Measurements from ENCODE around the gene WBP2. TPM values are rescaled to one million over a fixed set of nuclear protein-coding genes. Genes with fewer than 3 reads are reported as not detected.

WBP2 gene
- polyA plus RNA-seq, 1 donor (not counting 4 experiments of a cell fraction or from before 2014, with no cell fraction given): 23.3 TPM

GRCh38 chr17:75836605-75837004, 18.5 kb downstream of the WBP2 start:
- no peak for DNase-seq (ENCODE audit: low read depth, low spot score)
- no peak overlapping the region for H3K4me3 ChIP-seq (ENCODE audit: control insufficient read depth in 2 of 3, extremely low read depth in 1 of 3, insufficient read depth in 2 of 3, low read depth in 1 of 3, low read length in 3 of 3)
- no peak for FAIRE-seq
- no peaks in the 10 kb centered on the region for H3K27me3 ChIP-seq (ENCODE audit: control insufficient read depth, extremely low read depth, insufficient read depth, low read length)
- H3K9me1 ChIP-seq (ENCODE audit: control insufficient read depth, extremely low read depth, insufficient read depth, low read length): no peaks in the 10 kb centered on the region
- TF ChIP-seq EZH2 (IDR thresholded peaks at IDR 0.05; ENCODE audit: low read length) (no peak), CTCF (optimal IDR thresholded peaks at IDR 0.05 in 1 of 3, IDR thresholded peaks at IDR 0.05 in 1 of 3, conservative IDR thresholded peaks at IDR 0.05 in 1 of 3; ENCODE audit: extremely low read depth in 1 of 3, insufficient read depth in 2 of 3, low read length in 3 of 3) (no peak)
- no peaks in the 10 kb centered on the region for H3K36me3 ChIP-seq (ENCODE audit: control insufficient read depth in 2 of 2, extremely low read depth in 1 of 2, insufficient read depth in 2 of 2, low read length in 2 of 2)
- dilution Hi-C loops (cut with MboI; ENCODE audit: extremely low pct_ligation_motif_present, low sequenced_read_pairs): no loop called here
- H4K20me1 ChIP-seq (ENCODE audit: control insufficient read depth, extremely low read depth, insufficient read depth, low read length): no peaks in the 10 kb centered on the region
- no peaks in the 10 kb centered on the region for H3K4me1 ChIP-seq (ENCODE audit: control insufficient read depth, extremely low read depth, insufficient read depth, low read length)
- no peak overlapping the region for H3K9ac ChIP-seq (ENCODE audit: control insufficient read depth, extremely low read depth, insufficient read depth, low read length)
- no peak overlapping the region for H2AFZ ChIP-seq (ENCODE audit: control insufficient read depth, low read length)
- no peaks in the 10 kb centered on the region for H3K79me2 ChIP-seq (ENCODE audit: control insufficient read depth, insufficient read depth, low read length)
- H3K4me2 ChIP-seq (ENCODE audit: control insufficient read depth, extremely low read depth, insufficient read depth, low read depth, low read length): no peak overlapping the region
- H3K9me3 ChIP-seq (ENCODE audit: control insufficient read depth, low read depth, low read length): no peaks in the 10 kb centered on the region
- no peak overlapping the region for H3K27ac ChIP-seq (ENCODE audit: control insufficient read depth, insufficient read depth, low read length)

GRCh38 chr17:75835654-75835987, 19.5 kb downstream of the WBP2 start:
- H3K27me3 ChIP-seq (ENCODE audit: control insufficient read depth, extremely low read depth, insufficient read depth, low read length): no peaks in the 10 kb centered on the region
- DNase-seq (ENCODE audit: low read depth, low spot score): no peak
- no peaks in the 10 kb centered on the region for H3K4me1 ChIP-seq (ENCODE audit: control insufficient read depth, extremely low read depth, insufficient read depth, low read length)
- FAIRE-seq: no peak
- dilution Hi-C loops (cut with MboI; ENCODE audit: extremely low pct_ligation_motif_present, low sequenced_read_pairs): no loop called here
- H3K9me3 ChIP-seq (ENCODE audit: control insufficient read depth, low read depth, low read length): no peaks in the 10 kb centered on the region
- no peak overlapping the region for H3K9ac ChIP-seq (ENCODE audit: control insufficient read depth, extremely low read depth, insufficient read depth, low read length)
- no peaks in the 10 kb centered on the region for H4K20me1 ChIP-seq (ENCODE audit: control insufficient read depth, extremely low read depth, insufficient read depth, low read length)
- H3K27ac ChIP-seq (ENCODE audit: control insufficient read depth, insufficient read depth, low read length): no peak overlapping the region
- no peak overlapping the region for H2AFZ ChIP-seq (ENCODE audit: control insufficient read depth, low read length)
- no peak overlapping the region for H3K4me2 ChIP-seq (ENCODE audit: control insufficient read depth, extremely low read depth, insufficient read depth, low read depth, low read length)
- H3K4me3 ChIP-seq (ENCODE audit: control insufficient read depth in 2 of 3, extremely low read depth in 1 of 3, insufficient read depth in 2 of 3, low read depth in 1 of 3, low read length in 3 of 3): no peak overlapping the region
- H3K36me3 ChIP-seq (ENCODE audit: control insufficient read depth in 2 of 2, extremely low read depth in 1 of 2, insufficient read depth in 2 of 2, low read length in 2 of 2): no peaks in the 10 kb centered on the region
- no peak for TF ChIP-seq CTCF (optimal IDR thresholded peaks at IDR 0.05 in 1 of 3, IDR thresholded peaks at IDR 0.05 in 1 of 3, conservative IDR thresholded peaks at IDR 0.05 in 1 of 3; ENCODE audit: extremely low read depth in 1 of 3, insufficient read depth in 2 of 3, low read length in 3 of 3)
- no peak for TF ChIP-seq EZH2 (IDR thresholded peaks at IDR 0.05; ENCODE audit: low read length)
- no peaks in the 10 kb centered on the region for H3K9me1 ChIP-seq (ENCODE audit: control insufficient read depth, extremely low read depth, insufficient read depth, low read length)
- no peaks in the 10 kb centered on the region for H3K79me2 ChIP-seq (ENCODE audit: control insufficient read depth, insufficient read depth, low read length)

Data from keratinocyte (primary cell).